GM18520 (cell line): ENCODE measurements around the gene CST9.
"Not testable (repeated sequence)": the region's sequence is repeated elsewhere in the genome, so short reads cannot be mapped to it uniquely, and the experiment has no call there.

Experiments used
- ATAC-seq: cut with Tn5 transposase; IDR thresholded peaks from one replicate; pipeline ENCODE4 v1.9.1; 2021; ENCODE audit not compliant: unreplicated experiment

The CST9 gene

DNA sequence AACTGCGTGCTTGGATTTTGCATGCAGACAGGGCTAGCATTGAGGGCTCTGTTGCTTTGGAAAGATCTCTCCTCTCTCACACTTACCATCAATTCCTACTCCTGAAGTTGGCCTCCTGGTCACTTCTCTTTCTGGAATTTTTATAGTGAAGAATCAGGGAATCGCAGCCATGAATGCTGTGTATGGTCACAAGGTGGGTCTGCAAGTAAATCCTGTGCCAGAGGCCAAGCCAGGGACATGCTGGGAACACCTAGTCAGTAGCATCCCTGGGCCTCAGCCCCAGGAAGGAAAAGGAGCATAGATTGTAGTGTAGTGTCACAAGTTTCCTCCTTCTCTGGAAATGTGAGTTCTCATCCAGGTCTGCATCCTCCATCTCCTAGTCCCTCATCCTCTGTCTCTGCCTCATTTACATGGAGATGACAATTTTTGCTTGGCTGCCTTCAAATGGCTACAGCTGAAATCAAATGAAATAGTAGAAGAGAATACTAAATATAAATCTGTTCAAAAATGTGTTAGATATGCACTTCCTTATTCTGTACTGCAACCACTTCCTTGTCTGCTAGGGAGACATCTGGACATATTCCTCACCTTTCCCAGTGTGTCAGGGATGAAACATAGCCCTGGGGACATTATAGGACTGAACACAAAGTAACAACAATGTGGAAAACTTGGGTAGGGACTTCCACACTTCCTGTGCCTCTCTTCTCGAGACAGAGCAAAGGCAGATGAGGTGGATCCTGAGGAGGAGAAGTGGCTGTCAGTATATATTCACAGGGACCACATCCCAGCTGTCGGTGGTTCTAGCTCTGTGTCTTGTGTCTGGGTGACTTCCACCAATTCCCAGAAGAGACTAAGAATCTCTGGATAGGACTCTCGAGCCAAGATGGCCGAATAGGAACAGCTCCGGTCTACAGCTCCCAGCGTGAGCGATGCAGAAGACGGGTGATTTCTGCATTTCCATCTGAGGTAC, 17.0 kb downstream of the CST9 start:
- no peak for ATAC-seq

DNA sequence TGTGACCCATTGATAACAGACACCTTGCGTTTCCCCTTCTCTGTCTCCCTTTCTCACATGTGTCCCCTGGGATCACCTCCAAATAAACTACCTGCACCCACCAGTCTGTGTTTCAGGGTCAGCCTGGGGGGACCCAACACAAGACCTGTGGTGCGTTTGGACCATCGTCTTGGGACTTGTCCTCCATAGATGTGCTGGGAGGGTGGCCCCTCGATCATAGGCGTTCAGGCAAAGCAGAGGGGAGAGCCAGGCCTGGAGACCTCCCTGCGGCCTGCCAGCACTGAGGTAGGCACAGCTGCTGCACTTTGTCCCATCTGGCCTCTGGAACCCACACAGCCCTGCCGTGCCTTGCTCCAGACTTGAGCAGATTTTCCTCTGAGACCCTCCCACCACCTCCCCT, 18.1 kb downstream of the CST9 start:
- no peak for ATAC-seq

DNA sequence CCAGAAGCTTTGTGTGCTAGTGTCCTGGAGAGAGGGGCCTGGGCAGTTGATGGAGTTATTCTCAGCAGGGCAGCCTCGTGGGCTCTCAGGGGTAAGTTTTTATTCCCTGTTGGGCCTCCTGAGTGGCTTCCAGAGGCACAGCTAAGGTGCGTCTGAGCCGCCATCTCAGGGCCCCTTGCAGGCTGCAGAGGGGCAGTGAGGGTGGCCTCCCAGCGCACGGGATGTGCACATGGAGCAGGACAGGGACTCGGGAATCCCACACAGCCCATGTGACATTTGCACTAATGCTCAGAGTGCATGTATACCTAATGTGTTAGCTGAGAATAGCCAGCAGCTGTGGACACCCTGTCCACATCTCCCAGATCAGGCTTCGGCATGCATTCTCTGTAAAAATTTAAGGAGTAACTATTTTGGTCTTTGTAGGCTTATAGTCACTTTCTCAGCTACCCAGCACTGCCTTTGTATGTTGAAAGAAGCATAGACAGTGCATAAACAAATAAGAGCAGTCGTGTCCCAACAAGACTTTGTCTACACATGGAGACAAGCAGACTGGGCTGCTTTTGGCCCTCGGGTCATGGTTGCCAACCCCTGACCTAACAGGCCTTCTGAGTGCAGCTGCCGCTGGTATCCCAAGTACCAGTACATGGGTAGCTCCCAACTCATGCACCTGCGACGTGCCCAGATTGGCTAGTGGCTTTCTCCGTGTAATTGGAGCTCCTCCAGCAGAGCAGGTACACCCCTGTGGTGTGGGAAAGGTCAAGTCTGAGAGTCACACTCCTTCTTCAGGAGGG, 18.8 kb downstream of the CST9 start:
- ATAC-seq: no peak

DNA sequence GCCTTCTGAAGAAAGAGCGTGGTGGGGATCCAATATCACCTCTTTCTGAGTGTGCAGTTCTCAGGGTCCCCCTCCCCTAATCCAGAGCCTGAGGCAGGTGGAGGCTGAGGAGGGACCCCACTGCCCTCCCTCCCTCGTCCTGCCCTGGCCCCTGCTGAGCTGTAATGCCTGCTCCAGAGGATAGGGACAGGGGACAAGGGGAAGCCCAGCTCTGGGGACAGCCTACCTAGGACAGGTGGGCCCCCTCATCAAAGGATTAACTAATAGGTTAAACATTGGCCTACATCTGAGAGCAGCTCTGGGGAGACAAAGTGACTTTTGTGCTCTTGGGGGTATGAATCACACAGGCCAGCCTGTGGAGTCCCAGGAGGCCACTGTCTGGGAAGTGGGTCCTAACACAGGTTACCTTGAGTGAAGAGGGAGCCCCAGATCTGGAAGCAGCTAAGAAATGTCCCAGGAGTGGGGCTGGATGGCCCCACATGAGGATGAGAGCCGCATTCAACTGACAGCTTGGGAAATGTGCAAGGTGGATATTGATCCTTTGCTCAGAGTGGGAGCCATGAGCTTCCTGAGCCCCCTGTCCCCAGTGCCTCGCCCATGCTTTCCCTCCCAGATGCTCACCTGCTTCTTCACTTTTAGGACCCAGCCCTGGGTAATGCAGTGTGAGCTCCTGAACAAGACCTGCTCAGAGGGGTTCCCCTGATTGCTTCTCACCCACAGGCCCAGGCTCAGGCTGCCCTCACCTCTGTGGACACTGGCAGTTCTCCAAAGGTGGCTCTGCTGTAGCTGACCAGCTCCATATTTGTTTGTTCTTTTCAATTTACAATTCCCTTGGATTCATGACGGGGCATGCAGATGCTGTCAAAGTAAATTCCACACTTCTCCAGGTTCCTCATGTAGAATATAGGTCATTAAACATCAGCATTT, 19.6 kb downstream of the CST9 start:
- ATAC-seq: no peak

DNA sequence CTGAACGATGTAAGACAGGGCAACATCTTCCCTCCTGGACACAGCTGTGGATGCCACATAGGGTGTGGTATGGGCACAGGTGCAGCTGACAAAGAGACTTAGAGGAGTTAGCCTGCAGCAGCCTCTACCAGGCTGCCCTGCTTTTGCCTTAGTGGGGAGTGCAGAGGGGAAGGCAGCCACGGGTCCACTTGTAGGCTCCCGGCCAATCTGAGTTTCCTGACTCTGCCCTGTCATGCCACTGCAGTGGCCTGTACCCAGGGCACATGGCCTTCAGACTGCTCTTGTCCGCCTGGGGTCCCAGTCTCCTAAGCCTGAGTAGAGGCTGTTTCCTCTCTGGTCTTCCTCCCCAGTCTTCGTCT, 20.3 kb downstream of the CST9 start:
- ATAC-seq: no peak

DNA sequence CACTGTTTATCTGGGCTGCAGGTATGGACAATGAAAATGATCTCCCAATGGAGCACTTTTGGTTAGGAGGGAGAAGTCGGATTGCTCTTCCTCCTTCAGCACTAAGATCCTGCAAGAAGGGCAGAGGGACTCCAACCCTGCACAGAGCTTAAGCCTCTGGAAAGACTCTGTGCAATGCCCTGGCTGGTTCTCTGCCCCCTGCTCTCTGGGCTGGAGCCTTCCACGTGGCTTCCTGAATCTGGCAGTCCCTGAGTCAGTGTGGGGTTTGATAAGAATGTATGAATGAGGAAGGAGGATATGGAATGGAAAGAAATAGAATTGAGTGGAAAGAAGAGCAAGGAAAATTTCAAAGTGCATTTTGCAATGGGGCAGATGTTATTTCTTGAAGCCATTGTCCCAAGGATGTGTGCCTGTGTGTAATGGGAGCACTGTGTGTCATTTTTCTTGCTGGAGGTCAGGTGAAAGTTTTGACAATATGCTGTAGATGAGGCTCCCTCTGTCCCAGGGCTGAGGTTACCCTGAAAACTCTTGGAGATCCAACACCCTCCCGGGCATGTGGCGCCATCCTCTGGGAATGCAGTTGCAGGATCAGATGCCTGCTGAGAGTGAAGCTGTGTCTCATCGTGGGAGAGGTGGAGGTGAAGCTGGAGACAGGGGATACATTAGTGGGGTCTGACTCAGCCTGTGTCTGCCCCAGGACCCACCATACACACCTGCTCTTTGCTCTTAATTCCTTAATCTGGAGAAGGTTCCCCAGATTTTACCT, 21.1 kb downstream of the CST9 start:
- ATAC-seq: no peak

DNA sequence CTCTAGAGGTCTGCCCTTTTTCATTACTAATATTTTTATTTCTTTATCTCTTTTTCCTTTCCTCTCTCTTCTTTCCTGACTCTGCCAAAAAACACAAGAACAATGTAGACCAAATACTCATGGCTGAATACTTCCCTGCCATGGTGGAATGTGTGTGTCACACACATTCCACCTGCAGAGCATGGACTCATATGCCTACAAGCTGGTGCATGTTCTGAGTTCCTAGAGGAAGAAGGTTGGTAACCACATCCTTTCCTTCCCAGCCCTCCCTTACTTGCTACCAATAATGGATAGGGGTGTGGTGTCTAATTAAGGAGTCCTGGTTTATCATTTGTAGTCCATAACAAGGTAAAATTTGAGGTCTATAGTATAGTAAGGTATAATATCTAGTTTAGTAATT, 22.2 kb downstream of the CST9 start:
- ATAC-seq: no peak

DNA sequence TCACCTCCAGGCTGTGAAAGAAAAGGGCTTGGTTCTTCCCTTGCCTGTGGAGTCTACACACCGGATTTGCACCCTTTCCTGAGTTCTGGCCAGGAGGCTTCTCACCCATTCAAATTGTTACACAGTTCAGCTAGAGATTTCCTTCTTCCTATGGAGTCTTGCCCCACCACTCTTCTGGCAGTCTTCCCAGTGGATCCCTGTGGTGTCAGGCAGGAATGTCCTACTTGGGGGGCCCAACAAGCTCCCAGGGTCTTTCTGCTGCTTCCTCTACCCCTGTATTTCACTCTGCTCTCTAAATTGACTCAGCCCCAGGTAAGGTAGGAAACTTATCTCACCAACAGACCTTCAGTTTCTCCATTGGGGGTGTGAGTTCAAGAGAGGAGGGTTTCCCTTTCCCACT, 23.4 kb downstream of the CST9 start:
- ATAC-seq: no peak

DNA sequence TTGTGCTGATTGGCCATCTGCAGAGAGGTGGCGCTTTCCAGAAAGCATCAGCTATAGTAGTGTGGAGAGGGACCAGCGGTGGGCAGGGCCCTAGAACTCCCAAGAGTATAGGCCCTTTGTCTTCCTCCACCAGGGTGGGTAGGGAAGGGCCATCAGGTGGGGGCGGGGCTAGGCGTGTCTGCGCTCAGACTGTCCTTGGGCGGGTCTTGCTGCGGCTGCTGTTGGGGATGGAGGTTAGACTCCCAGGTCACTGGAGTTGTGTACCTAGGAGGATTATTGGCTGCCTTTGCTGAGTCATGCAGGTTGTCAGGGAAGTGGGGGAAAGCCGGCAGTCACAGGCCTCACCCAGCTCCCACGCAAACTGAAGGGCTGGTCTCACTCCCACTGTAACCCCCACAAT, 23.9 kb downstream of the CST9 start:
- not testable (repeated sequence) for ATAC-seq

DNA sequence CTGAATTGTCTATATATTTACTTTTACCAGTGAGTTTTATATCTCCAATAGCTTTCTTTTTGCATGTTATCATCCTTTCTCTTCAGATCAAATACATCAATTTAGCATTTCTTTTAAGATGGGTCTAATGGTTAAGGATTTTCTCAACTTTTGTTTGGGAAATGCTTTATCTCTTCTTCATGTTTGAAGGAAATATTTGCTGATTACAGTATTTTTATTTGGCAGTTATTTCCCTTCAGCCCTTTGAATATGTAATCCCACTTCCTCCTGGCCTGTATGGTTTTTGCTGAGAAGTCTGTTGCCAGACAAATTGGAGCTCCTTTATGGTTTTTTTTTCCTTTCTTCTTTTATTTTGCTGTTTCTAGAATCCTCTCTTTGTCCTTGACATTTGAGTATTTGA, 30.7 kb downstream of the CST9 start:
- no peak for ATAC-seq

DNA sequence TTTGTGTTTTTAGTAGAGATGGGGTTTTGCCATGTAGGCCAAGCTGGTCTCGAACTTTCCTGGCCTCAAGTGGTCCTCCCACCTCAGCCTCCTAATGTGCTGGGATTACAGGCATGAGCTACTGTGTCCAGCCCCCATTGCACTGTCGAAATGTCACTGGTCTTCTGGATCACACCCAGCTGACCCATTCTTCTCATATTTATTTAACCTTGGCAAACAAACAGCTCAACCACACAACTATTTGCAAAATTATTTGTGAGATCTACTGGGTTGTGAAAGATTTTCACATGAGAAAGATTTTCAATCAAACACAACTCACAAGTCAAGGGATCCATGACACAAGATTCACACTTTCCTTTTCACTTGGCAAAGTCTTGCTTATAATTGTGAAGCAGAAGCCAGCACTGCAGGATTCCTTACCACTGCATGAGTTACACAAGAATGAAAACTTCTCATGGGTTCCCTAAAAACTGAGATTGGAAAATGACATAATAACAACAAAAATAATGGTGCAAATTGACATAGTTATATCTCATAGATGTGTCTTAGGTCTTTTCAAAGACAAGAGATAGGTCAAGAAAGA, 35.4 kb downstream of the CST9 start:
- no peak for ATAC-seq

DNA sequence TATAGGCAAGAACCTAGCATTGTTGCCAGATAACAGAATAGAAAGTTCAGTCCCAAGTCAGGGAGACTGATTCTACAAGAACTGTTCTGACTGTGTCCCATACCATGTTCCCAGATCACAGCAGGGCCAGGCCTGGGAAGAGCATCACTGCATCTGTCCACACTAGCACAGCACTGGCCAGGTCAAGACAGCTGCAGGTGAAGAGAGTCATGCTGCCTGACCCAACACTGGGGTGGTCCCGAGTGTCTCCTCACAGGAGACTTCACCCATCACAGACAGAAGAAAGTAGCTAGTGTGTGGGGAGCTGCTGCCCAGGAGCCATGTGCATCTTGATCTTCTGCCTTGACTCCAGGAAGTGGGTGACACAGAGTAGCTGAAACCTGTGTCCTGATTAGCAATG, 36.1 kb downstream of the CST9 start:
- ATAC-seq: no peak

DNA sequence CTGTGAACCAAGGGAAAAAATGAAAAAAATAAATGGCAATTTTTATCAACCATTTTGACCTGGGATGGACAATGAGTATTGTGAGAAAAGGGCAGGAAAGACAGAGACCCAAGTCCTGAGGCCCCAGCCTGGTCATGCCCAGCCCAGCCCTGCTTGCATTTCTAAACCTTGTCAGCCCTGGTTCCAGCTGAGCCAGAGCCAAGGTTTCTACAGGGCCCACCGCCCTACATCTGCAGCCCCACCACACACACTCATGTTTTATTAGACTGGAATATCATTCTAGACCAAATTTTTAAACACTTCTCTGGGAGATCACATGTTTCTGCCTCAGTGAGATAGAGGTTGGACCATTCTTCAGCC, 36.8 kb downstream of the CST9 start:
- no peak for ATAC-seq

DNA sequence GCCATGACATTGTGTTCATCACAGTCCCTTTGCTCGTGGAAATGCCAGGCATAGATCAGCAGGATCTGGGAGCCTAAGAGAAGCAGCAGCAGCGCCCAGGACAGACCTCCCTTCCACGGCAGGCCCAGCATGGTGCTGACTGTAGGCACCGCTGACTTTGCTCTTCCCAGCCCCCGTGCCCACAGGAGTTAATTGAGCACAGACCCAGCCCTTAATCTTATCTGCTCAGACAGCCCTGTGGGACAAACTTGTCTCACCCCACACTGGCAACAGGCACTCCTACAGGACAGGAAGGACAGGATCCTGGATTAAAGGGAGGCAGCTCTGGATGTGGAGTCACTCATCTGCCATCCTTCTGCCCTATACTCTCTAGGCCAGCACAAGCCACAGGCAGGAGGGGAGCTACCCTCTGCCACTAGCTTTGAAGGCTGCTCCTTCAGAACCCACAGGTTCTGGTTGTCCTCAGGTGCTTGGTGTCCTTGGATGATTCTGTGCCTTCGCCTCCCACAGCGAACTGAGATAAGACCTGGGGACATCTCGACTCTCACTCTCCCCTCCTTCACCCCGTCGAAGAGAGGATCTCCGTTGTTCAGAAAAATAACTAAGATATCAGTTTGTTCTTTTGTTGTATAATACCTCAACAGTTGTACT, 37.3 kb downstream of the CST9 start, which contains the start of gene CST9L:
Gene CST9L (minus strand): TSS at position 165 of the 651 bp plus-strand sequence. CDS start 34 bp downstream, at position 131.
- ATAC-seq: no peak

DNA sequence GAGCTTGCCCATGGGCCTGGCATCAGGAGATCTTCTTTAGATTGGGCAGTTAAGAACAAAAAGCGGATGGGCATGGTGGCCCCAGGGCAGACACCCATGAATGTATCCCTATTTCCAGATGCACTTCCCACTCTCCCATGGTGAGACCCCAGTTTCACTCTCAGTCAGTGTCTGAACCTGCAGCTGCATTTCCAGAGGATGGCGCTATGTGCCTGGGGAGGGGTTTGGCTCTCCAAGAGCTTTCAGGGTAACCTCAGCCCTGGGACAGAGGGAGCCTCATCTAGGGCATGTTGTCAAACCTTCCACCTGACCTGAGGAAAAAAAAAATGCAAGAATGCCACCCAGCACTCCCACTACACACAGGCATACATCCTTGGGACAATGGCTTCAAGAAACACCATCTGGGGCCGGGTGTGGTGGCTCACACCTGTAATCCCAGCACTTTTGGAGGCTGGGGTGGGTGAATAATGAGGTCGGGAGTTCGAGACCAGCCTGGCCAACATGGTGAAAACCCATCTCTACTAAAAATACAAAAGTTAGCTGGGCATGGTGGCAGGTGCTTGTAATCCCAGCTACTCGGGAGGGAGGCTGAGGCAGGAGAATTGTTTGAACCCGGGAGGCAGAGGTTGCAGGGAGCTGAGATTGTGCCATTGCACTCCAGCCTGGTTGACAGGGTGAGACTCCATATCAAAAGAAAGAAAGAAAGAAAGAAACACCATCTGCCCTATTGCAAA, 39.4 kb downstream of the CST9 start:
- ATAC-seq: no peak

DNA sequence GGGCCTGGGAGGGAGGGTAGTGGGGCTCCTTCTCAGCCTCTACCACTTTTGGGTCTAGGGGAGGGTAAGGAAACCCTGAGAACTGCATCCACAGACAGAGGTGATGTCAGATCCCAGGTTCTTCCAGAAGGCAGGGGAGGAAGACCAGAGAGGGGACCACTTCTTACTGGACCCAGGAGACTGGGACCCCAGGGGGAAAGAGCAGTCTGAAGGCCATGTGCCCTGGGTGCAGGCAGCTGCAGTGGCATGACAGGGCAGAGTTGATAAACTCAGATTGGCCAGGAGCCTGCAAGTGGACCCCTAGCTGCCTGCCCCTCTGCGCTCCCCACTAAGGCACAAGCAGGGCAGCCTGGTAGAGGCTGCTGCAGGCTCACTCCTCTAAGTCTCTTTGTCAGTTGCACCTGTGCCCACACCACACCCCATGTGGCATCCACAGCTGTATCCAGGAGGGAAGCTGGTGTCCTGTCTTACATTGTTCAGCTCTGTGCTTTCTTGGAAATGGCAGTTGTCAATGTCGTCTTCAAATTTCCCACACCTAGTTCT, 40.1 kb downstream of the CST9 start:
- ATAC-seq: no peak

DNA sequence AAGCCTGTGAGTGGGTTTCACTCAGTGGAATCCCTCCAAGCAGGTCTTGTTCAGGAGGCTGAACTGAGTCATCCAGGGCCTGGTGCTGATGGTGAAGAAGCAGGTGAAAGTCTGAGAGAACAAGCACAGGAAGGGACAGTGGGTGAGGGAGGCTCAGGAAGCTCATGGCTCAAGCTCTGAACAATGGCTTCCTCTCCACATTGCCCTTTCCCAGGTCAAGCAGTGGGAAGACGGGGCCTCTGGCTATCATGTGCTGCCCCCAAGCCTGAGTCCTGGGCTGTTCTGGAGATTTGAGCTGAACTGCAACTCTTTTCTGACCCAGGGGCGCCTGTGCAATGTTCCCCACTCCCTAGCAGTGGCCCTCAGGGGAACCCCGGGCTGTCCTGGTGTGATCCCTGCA, 40.8 kb downstream of the CST9 start:
- no peak for ATAC-seq

DNA sequence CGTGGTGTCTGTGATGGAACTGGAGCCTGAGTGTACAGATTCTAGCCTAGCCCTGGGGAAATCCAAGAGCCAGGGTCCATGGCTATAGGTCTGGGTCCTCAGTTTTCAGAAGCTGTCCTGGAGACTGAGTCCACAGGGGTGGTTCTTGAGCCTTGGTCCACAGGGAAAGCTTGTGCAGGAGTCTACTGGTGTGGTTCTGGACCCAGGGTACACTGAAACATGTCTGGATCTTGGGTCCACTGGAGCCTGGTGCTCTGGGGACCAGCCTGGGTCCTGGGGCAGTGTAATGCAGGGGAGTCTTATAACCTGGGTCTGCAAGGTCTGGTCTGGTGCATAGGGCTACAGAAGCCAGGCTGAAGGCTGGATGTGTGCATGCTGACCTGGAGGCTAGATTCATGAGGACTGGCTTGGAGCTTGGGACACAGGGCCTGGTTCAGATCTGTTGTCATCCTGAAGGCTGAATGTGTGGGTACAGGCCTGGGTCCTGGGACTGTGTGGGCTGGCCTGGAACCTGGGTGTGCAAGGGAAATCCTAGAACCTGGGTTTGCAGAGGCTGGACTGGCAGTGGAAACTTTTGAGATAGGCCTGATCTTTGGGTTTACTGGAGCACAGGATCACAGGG, 42.9 kb downstream of the CST9 start:
- ATAC-seq: no peak
